Natural killer cell (primary cell): ENCODE data around the gene SERPINB8. TPM values are rescaled to one million over a fixed set of nuclear protein-coding genes. Genes with fewer than 3 reads are reported as not detected.
"Not testable (repeated sequence)": the region's sequence is repeated elsewhere in the genome, so short reads cannot be mapped to it uniquely, and the experiment has no call there.

Source experiments
- ATAC-seq, 3 donors: fragments of 150-1000 bp in 2 of 3; fragments of 200-7000 bp in 1 of 3; cut with Tn5 transposase; 1 replicate in 1 of 3; 2 replicates in 2 of 3; pipeline ENCODE4 v1.10.0; 2021; ENCODE audit warnings: mild to moderate bottlenecking in 2 of 3, moderate library complexity in 2 of 3
- DNase-seq, 2 donors: peaks; one replicate each; pipeline versions ENCODE4 v3.0.0 to v3.0.0-alpha.2; 2013 to 2021; ENCODE audit warnings: mixed read lengths in 1 of 2
- H3K27ac ChIP-seq: one replicate; pipeline ENCODE4 v1.5.1; 2013; ENCODE audit warnings: mild to moderate bottlenecking, low read length
- H3K27me3 ChIP-seq: one replicate; pipeline ENCODE4 v1.6.1; 2013; ENCODE audit warnings: low read length; ENCODE audit not compliant: control insufficient read depth, insufficient read depth
- H3K36me3 ChIP-seq: one replicate; pipeline ENCODE4 v1.6.1; 2013; ENCODE audit warnings: low read length; ENCODE audit not compliant: control insufficient read depth, insufficient read depth
- H3K4me1 ChIP-seq: one replicate; pipeline ENCODE4 v1.6.1; 2013; ENCODE audit warnings: low read length; ENCODE audit not compliant: control insufficient read depth, insufficient read depth
- H3K4me3 ChIP-seq: one replicate; pipeline ENCODE4 v1.5.1; 2013; ENCODE audit warnings: low read length
- H3K9me3 ChIP-seq: one replicate; pipeline ENCODE4 v1.6.1; 2013; ENCODE audit warnings: low read length; ENCODE audit not compliant: control insufficient read depth, insufficient read depth
- H3K27ac Mint-ChIP-seq, 2 donors: one replicate each; pipeline ENCODE4 v1.8.0; 2022; ENCODE audit warnings: mild to moderate bottlenecking in 2 of 2, mixed read lengths in 2 of 2, moderate library complexity in 1 of 2
- H3K27me3 Mint-ChIP-seq, 2 donors: one replicate each; pipeline ENCODE4 v1.8.0; 2022; ENCODE audit warnings: low read depth in 2 of 2, mixed read lengths in 2 of 2
- H3K36me3 Mint-ChIP-seq: one replicate; pipeline ENCODE4 v1.8.0; 2022; ENCODE audit warnings: mixed read lengths
- H3K4me1 Mint-ChIP-seq, 2 donors: one replicate each; pipeline ENCODE4 v1.8.0; 2022; ENCODE audit warnings: mixed read lengths in 2 of 2
- H3K4me3 Mint-ChIP-seq: one replicate; pipeline ENCODE4 v1.8.0; 2022; ENCODE audit warnings: mild to moderate bottlenecking, moderate library complexity, mixed read lengths
- H3K9me3 Mint-ChIP-seq, 2 donors: one replicate each; pipeline ENCODE4 v1.8.0; 2022; ENCODE audit warnings: mixed read lengths in 2 of 2
- CTCF ChIP-seq: fragments of 200-600 bp; IDR thresholded peaks from one replicate; pipeline ENCODE4 v1.8.0; 2022; ENCODE audit warnings: antibody characterized with exemption
- WGBS: methylation state at CpG from one replicate; pipeline ENCODE4 v1.1.7; 2013; ENCODE audit warnings: missing lambda C conversion rate; ENCODE audit not compliant: insufficient coverage; 5-methylcytosine and 5-hydroxymethylcytosine counted together
- intact Hi-C: fragments of 100-400 bp; cut with micrococcal nuclease; formaldehyde crosslinking; loops from one replicate; pipeline ENCODE4 v1.14.2; 2022
- total RNA-seq, 4 donors: library from RNA; stranded (reverse); fragments of 120-200 nt in 1 of 4; gene quantifications; one replicate each; pipeline versions ENCODE4 v1.2.3 to v1.2.4, GENCODE V29; 2013 to 2022

SERPINB8 gene
- total RNA-seq, 3 donors from 2014 or later (not counting 1 experiment from before 2014, with no cell fraction given): 4.9 to 12.9 (median 12.8) TPM

GRCh38 chr18:63936932-63937393 is 32.9 kb upstream of the SERPINB8 start:
- no peaks in the 10 kb centered on the region for H3K27me3 ChIP-seq
- Mint-ChIP-seq H3K4me3 (no peak overlapping the region), H3K27ac (no peak overlapping the region), H3K27me3 (no peaks in the 10 kb centered on the region), H3K4me1 (peaks cover 5 to 7% of the 10 kb centered on the region in 2 donors), H3K9me3 (no peaks in the 10 kb centered on the region), H3K36me3 (no peaks in the 10 kb centered on the region)
- H3K4me3 ChIP-seq: peak overlapping the region; percentile 59
- ATAC-seq: no peak
- peaks cover 13% of the 10 kb centered on the region for H3K4me1 ChIP-seq
- intact Hi-C loops: loop anchor here (1.0 kb wide), 1 partner anchor 419 kb away; no protein-coding TSS in a partner anchor
- TF ChIP-seq CTCF: no peak
- H3K9me3 ChIP-seq: no peaks in the 10 kb centered on the region
- no peak for DNase-seq
- no peak overlapping the region for H3K27ac ChIP-seq
- no peaks in the 10 kb centered on the region for H3K36me3 ChIP-seq
- 53% methylated on average over 19 of the region's 19 CpGs for WGBS

- no peak for ATAC-seq
These were observed 29.9 kb upstream of the SERPINB8 start for GRCh38 chr18:63940008-63940407.

GRCh38 chr18:63940543-63941050 is 29.3 kb upstream of the SERPINB8 start:
- DNase-seq, H3K9me3 Mint-ChIP-seq, H3K36me3 Mint-ChIP-seq, H3K4me3 ChIP-seq, H3K9me3 ChIP-seq, H3K27me3 ChIP-seq, H3K27ac Mint-ChIP-seq, ATAC-seq, H3K27ac ChIP-seq, H3K4me3 Mint-ChIP-seq, intact Hi-C loops, H3K36me3 ChIP-seq, H3K4me1 Mint-ChIP-seq: not testable (repeated sequence)
- peaks cover 20 to 24% of the 10 kb centered on the region in 2 donors for H3K27me3 Mint-ChIP-seq
- WGBS: 93% methylated on average over 17 of the region's 17 CpGs
- peaks cover 13% of the 10 kb centered on the region for H3K4me1 ChIP-seq

More at GRCh38 chr18:63940008-63940407, 29.9 kb upstream of the SERPINB8 start:
- DNase-seq: no peak
- 93% methylated on average over 8 of the region's 8 CpGs for WGBS
- no peak for TF ChIP-seq CTCF
- H3K27ac ChIP-seq: no peak overlapping the region
- peaks cover 13% of the 10 kb centered on the region for H3K4me1 ChIP-seq
- H3K36me3 ChIP-seq: no peaks in the 10 kb centered on the region
- Mint-ChIP-seq H3K4me1 (peaks cover 5 to 7% of the 10 kb centered on the region in 2 donors), H3K9me3 (no peaks in the 10 kb centered on the region), H3K4me3 (no peak overlapping the region), H3K27ac (no peak overlapping the region), H3K36me3 (no peaks in the 10 kb centered on the region), H3K27me3 (peaks cover 19 to 24% of the 10 kb centered on the region in 2 donors)
- H3K9me3 ChIP-seq: no peaks in the 10 kb centered on the region
- H3K27me3 ChIP-seq: no peaks in the 10 kb centered on the region
- intact Hi-C loops: no loop called here
- H3K4me3 ChIP-seq: no peak overlapping the region

GRCh38 chr18:63947051-63947790 is 22.7 kb upstream of the SERPINB8 start:
- H3K4me3 Mint-ChIP-seq: no peak overlapping the region
- H3K36me3 ChIP-seq: no peaks in the 10 kb centered on the region
- H3K9me3 Mint-ChIP-seq: peaks cover 0 to 3% of the 10 kb centered on the region in 2 donors
- no peak overlapping the region for H3K4me3 ChIP-seq
- peaks cover 48 to 59% of the 10 kb centered on the region in 2 donors for H3K27me3 Mint-ChIP-seq
- H3K27ac Mint-ChIP-seq: no peak overlapping the region
- H3K36me3 Mint-ChIP-seq: no peaks in the 10 kb centered on the region
- H3K27me3 ChIP-seq: peaks cover 11% of the 10 kb centered on the region
- ATAC-seq (no peak), DNase-seq (no peak)
- intact Hi-C loops: no loop called here
- peaks cover 6% of the 10 kb centered on the region for H3K4me1 ChIP-seq
- TF ChIP-seq CTCF: no peak
- peaks cover 0 to 10% of the 10 kb centered on the region in 2 donors for H3K4me1 Mint-ChIP-seq
- WGBS: 80% methylated on average over 2 of the region's 3 CpGs
- no peaks in the 10 kb centered on the region for H3K9me3 ChIP-seq
- no peak overlapping the region for H3K27ac ChIP-seq
